Activated naive CD8-positive, alpha-beta T cell treated with anti-CD3 and anti-CD28 coated beads, Interleukin-2, amount 10 ng/mL, durations not matched to agents 7 days and 5 days (primary cell): Measurements from ENCODE around the gene HAPLN1. TPM values are rescaled to one million over a fixed set of nuclear protein-coding genes. Genes with fewer than 3 reads are reported as not detected.

Experiments
- ATAC-seq: fragments of 150-1000 bp; cut with Tn5 transposase; one replicate; pipeline ENCODE4 v1.10.0; 2021; ENCODE audit warnings: low read depth, moderate library complexity
- POLR2A ChIA-PET: fragments of 350-600 bp; sonication (Branson Sonifier 250); formaldehyde crosslinking; loops from one replicate; lab custom pipeline; 2021; ENCODE audit warnings: antibody characterized with exemption; lab: Charles Lee
- DNase-seq: peaks from one replicate; pipeline ENCODE4 v3.0.0; 2021
- H3K27ac Mint-ChIP-seq: one replicate; pipeline ENCODE4 v1.8.0; 2022; ENCODE audit warnings: mild to moderate bottlenecking, mixed read lengths
- H3K27me3 Mint-ChIP-seq: one replicate; pipeline ENCODE4 v1.8.0; 2022; ENCODE audit warnings: mild to moderate bottlenecking, moderate library complexity, mixed read lengths
- H3K36me3 Mint-ChIP-seq: one replicate; pipeline ENCODE4 v1.8.0; 2021; ENCODE audit warnings: mild to moderate bottlenecking, mixed read lengths
- H3K4me1 Mint-ChIP-seq: one replicate; pipeline ENCODE4 v1.8.0; 2021; ENCODE audit warnings: mixed read lengths
- H3K4me3 Mint-ChIP-seq: one replicate; pipeline ENCODE4 v1.8.0; 2022; ENCODE audit warnings: mild to moderate bottlenecking, moderate library complexity, mixed read lengths
- H3K9me3 Mint-ChIP-seq: one replicate; pipeline ENCODE4 v1.8.0; 2021; ENCODE audit warnings: mixed read lengths
- total RNA-seq, 2 experiments: library from RNA; stranded (reverse); gene quantifications; one replicate each; pipeline ENCODE4 v1.2.3, GENCODE V29; 2021

The HAPLN1 gene
- total RNA-seq, 2 experiments from 2014 or later, result not detected

DNA sequence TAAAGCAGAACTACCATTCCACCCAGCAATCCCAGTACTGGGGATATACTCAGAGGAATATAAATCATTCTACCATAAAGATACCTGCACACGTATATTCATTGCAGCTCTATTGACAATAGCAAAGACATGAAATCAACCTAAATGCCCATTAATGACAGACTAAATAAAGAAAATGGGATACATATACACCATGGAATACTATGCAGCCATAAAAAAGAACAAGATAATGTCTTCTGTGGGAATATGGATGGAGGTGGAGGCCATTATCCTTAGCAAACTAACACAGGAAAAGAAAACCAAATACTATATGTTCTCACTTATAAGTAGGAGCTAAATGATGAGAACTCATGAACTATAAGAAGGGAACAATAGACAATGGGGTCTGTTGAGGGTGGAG, 12.5 kb downstream of the HAPLN1 start:
- DNase-seq (no peak), ATAC-seq (no peak)
- Mint-ChIP-seq H3K36me3 (no peaks in the 10 kb centered on the region), H3K27me3 (peaks cover 2% of the 10 kb centered on the region), H3K4me3 (no peak overlapping the region), H3K9me3 (no peaks in the 10 kb centered on the region), H3K27ac (no peak overlapping the region), H3K4me1 (no peaks in the 10 kb centered on the region)
- POLR2A ChIA-PET, result no interaction called here

DNA sequence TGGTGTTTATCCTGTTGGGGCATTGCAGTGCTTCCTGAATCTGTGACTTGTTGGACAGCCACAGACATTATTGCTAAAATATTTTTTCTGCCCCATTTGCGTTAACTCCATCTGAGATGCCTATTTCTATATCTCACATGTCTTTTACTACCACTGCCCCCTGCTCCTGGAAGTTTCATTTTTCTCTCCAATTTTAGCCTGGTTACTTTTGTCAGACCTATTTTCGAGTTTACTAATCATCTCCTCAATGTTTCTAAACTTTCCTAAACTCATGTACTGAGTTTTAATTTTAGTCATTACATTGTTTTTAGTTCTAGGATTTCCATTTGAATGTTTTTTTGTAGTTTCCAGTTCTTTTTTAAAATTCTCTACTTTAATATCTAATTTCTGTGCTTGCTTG, 17.6 kb downstream of the HAPLN1 start:
- POLR2A ChIA-PET, result no interaction called here
- DNase-seq (no peak), ATAC-seq (no peak)
- H3K4me3 Mint-ChIP-seq, result no peak overlapping the region
- H3K9me3 Mint-ChIP-seq, result no peaks in the 10 kb centered on the region
- no peaks in the 10 kb centered on the region for H3K36me3 Mint-ChIP-seq
- no peaks in the 10 kb centered on the region for H3K4me1 Mint-ChIP-seq
- no peak overlapping the region for H3K27ac Mint-ChIP-seq
- peaks cover 2% of the 10 kb centered on the region for H3K27me3 Mint-ChIP-seq

DNA sequence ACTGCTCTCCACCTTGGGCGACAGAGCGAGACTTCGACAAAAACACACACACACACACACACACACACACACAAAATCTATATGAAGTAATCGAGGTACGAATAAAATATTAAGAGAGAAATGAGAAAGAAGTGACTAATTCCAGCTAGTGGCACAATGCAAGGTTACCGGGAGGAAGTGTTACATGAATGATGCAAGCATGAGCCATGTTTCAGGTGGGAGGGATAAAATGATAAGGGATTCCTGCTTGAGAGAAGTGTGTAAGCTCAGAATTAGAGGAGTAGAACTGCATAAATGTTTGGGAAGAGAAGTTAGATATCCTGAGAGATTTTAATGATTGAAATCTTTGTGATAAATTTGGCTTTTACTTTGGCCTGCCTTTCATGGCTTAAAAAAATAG, 18.8 kb downstream of the HAPLN1 start:
- no peak for ATAC-seq
- POLR2A ChIA-PET, result no interaction called here
- H3K27ac Mint-ChIP-seq, result no peak overlapping the region
- no peak for DNase-seq
- H3K9me3 Mint-ChIP-seq, result no peaks in the 10 kb centered on the region
- no peaks in the 10 kb centered on the region for H3K36me3 Mint-ChIP-seq
- H3K4me1 Mint-ChIP-seq, result no peaks in the 10 kb centered on the region
- H3K27me3 Mint-ChIP-seq, result peaks cover 2% of the 10 kb centered on the region
- no peak overlapping the region for H3K4me3 Mint-ChIP-seq

DNA sequence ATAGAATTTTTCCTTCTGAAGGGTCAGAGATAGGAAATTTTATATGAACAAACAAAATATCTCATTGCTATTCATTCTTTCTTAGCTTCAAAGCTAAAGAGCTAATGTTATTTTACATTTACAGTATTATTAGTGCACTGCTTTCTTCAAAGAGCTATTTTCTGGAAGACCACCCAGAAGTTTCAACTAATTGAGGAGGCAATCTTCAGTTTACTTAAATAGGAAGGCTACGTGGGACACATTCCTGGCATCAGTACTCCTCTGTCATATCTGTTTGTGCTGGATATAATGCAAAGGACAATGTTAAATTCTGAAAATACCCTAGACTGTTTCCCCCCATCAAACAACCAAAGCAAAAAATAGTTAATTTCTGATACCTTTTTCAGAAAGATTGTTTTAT, 30.8 kb downstream of the HAPLN1 start:
- no peak overlapping the region for H3K27ac Mint-ChIP-seq
- H3K4me3 Mint-ChIP-seq, result no peak overlapping the region
- ATAC-seq (no peak), DNase-seq (no peak)
- POLR2A ChIA-PET, result no interaction called here
- H3K36me3 Mint-ChIP-seq, result no peaks in the 10 kb centered on the region
- no peaks in the 10 kb centered on the region for H3K9me3 Mint-ChIP-seq
- H3K27me3 Mint-ChIP-seq, result peaks cover 5% of the 10 kb centered on the region
- no peaks in the 10 kb centered on the region for H3K4me1 Mint-ChIP-seq

DNA sequence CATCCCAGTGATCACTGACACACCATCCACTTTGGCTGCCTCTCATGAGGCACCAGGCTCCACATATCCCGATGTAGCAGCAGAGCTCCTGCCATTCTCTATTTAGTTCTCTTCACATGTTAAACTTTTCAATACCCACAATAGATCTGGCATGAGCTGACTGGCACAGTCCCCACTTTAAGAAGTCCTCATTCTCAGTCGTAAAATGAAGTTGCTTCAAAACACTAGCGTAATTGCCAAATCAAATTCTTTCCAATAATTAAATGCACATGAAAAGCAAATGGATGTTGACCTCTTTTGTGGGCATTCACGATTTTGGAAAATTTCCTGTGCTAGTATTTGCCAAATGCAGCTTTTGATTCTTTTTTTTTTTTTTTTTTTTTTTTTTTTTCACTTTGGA, 32.4 kb downstream of the HAPLN1 start:
- Mint-ChIP-seq H3K27ac (no peak overlapping the region), H3K9me3 (no peaks in the 10 kb centered on the region), H3K4me1 (no peaks in the 10 kb centered on the region), H3K27me3 (peaks cover 7% of the 10 kb centered on the region), H3K36me3 (no peaks in the 10 kb centered on the region), H3K4me3 (no peak overlapping the region)
- POLR2A ChIA-PET, result no interaction called here
- ATAC-seq (no peak), DNase-seq (no peak)

DNA sequence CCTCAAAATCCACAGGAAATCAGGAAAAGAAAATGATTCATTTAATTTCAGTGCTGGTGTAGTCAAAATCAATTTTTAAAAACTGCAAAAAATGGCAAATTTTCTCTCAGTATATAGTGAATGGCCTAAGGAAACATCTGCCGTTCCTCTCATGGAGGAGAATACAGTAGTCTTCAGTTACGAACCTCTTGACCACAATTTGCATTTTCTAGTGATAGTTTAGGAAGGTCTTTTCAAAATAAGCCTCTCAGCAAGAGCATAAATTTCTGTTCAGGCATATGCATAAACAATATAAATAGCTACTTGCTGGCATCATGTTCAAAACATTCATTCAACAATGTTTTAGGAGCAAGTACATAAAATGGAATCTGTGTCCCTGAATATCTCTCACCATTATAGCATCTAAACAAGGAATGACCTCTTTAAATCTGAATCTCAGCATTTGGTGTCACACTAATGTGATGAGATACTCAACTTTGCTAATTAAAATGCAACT, 33.5 kb downstream of the HAPLN1 start:
- ATAC-seq, result no peak
- no peaks in the 10 kb centered on the region for H3K36me3 Mint-ChIP-seq
- POLR2A ChIA-PET, result no interaction called here

DNA sequence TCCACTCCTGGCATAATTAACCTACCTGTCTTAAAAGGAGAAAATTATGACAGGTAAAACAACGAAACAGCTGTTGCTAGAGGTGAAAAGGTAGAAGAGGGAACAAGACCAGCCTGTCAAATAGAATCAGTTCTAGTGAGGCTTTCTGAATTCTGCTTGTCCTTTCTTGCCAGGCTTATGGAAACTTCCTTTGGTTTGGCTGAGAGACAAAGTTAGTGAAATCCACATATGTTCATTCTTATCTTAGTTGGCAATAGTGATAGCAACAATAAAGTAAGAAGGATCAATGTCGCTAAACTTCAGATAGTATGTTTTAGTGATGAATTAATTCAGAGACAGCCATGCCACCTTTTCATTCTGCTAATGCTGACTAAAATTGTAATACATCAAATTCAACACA, 34.4 kb downstream of the HAPLN1 start:
- H3K36me3 Mint-ChIP-seq, result no peaks in the 10 kb centered on the region
- no peak overlapping the region for H3K27ac Mint-ChIP-seq
- ATAC-seq (no peak), DNase-seq (no peak)
- H3K27me3 Mint-ChIP-seq, result peaks cover 7% of the 10 kb centered on the region
- POLR2A ChIA-PET, result no interaction called here
- no peaks in the 10 kb centered on the region for H3K4me1 Mint-ChIP-seq
- H3K4me3 Mint-ChIP-seq, result no peak overlapping the region
- H3K9me3 Mint-ChIP-seq, result no peaks in the 10 kb centered on the region

More for the DNA sequence above, 33.5 kb downstream of the HAPLN1 start:
- H3K9me3 Mint-ChIP-seq, result no peaks in the 10 kb centered on the region
- DNase-seq, result no peak
- H3K27me3 Mint-ChIP-seq, result peaks cover 7% of the 10 kb centered on the region
- no peak overlapping the region for H3K27ac Mint-ChIP-seq
- no peaks in the 10 kb centered on the region for H3K4me1 Mint-ChIP-seq
- H3K4me3 Mint-ChIP-seq, result no peak overlapping the region

DNA sequence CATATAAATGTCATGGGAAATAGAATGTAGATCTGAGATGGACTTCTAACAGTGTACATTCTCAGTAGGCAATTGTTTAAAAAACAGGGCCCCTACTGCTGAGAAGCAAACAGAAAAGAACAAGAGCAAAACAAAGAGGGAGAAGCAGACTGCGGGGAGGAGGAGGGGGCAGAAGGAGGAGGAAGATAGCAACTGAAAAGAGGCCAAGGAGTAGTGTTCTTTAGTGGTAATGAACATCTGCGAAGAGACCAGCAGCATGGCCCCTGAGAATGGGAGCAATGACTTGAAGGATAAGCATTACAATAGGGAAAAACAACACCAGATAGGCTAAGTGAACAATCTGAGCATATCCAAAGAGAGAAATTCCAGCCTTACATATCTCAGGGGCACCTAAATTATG, 36.8 kb downstream of the HAPLN1 start:
- no peak for DNase-seq
- Mint-ChIP-seq H3K27me3 (peaks cover 7% of the 10 kb centered on the region), H3K27ac (no peak overlapping the region), H3K4me1 (no peaks in the 10 kb centered on the region), H3K9me3 (no peaks in the 10 kb centered on the region), H3K4me3 (no peak overlapping the region), H3K36me3 (no peaks in the 10 kb centered on the region)
- no peak for ATAC-seq
- POLR2A ChIA-PET, result no interaction called here

DNA sequence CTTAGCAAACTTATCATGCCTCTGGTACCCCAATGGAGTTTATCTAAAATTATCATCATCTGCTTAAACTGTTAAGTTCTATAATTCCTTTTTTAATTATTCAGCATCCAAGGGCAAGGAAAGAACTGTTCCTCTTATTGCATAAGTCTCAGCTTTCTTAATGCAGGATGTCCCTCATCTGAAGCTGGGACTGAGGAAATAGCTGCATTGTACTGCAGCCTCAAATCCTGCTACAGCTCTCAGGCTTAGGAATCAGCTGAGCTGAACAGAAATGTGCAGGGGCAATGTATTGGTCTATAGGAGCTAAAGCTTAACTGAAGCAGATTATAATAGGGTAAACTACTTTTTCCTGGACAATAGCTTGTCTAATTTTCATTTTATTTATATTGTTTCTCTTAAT, 48.0 kb downstream of the HAPLN1 start:
- no peaks in the 10 kb centered on the region for H3K27me3 Mint-ChIP-seq
- H3K27ac Mint-ChIP-seq, result no peak overlapping the region
- H3K4me1 Mint-ChIP-seq, result no peaks in the 10 kb centered on the region
- ATAC-seq (no peak), DNase-seq (no peak)
- POLR2A ChIA-PET, result no interaction called here
- H3K4me3 Mint-ChIP-seq, result no peak overlapping the region
- no peaks in the 10 kb centered on the region for H3K36me3 Mint-ChIP-seq
- peaks cover 1% of the 10 kb centered on the region for H3K9me3 Mint-ChIP-seq

DNA sequence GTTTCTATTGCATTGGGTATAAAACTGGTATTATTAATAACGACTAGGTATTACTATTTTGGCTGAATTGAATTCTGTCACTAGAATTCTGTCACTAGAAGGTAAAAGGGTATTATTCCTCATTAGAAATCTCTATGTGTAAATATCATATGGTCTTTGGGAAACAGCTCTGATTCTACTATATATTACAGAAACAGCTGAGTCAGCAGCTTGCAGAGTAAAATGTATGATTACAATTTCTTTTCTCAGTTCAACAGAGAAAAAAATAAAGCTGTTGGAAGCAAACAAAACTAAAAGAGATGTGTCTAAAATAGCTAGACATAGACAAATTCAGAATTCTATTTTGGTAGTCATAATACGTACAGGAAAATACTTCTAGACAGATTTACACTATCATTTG, 48.5 kb downstream of the HAPLN1 start:
- Mint-ChIP-seq H3K9me3 (peaks cover 1% of the 10 kb centered on the region), H3K27me3 (peaks cover 1% of the 10 kb centered on the region), H3K36me3 (no peaks in the 10 kb centered on the region), H3K4me1 (no peaks in the 10 kb centered on the region), H3K4me3 (no peak overlapping the region), H3K27ac (no peak overlapping the region)
- DNase-seq (no peak), ATAC-seq (no peak)
- POLR2A ChIA-PET, result no interaction called here

DNA sequence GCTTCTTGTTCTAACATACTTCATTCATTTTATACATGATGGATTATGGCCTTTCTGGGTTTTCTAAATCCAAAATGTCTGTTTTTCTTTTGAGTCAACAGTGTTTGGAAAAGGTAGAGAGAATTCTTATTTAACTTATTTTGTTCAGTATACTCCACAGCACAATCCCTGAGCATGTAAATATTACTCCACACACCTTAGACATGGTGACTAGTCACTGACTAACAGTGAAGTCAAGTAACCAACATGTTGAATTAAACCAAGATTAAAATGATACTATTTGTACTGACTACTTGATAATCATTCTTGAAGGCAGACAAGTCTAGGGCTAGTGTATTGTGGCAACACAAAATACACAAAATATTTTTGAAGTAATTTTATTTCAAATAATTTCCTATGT, 55.0 kb downstream of the HAPLN1 start:
- POLR2A ChIA-PET, result no interaction called here
- Mint-ChIP-seq H3K9me3 (peaks cover 1% of the 10 kb centered on the region), H3K27me3 (peaks cover 6% of the 10 kb centered on the region), H3K4me1 (no peaks in the 10 kb centered on the region), H3K36me3 (no peaks in the 10 kb centered on the region), H3K4me3 (no peak overlapping the region), H3K27ac (no peak overlapping the region)
- ATAC-seq (no peak), DNase-seq (no peak)

DNA sequence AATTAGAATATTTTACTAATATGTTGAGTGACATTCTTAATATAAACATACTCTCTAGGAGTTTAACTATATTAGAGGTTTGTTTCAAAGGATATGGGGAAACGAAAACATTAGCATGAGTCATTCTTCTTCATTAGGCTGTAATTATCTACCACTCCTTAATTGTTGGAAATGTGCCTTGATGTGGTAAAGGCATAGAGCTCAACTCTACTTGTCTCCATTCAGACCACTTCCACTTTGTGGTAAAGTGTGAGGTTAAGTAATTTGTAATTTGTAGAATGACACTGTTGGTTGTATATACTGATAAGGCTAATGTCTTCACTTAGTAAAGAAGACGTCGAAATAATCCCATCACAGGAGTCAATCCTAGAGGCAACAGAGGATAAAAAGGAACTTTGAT, 58.1 kb downstream of the HAPLN1 start:
- ATAC-seq (no peak), DNase-seq (no peak)
- Mint-ChIP-seq H3K4me3 (no peak overlapping the region), H3K36me3 (no peaks in the 10 kb centered on the region), H3K27ac (no peak overlapping the region), H3K9me3 (no peaks in the 10 kb centered on the region), H3K27me3 (peaks cover 6% of the 10 kb centered on the region), H3K4me1 (no peaks in the 10 kb centered on the region)
- POLR2A ChIA-PET, result no interaction called here

DNA sequence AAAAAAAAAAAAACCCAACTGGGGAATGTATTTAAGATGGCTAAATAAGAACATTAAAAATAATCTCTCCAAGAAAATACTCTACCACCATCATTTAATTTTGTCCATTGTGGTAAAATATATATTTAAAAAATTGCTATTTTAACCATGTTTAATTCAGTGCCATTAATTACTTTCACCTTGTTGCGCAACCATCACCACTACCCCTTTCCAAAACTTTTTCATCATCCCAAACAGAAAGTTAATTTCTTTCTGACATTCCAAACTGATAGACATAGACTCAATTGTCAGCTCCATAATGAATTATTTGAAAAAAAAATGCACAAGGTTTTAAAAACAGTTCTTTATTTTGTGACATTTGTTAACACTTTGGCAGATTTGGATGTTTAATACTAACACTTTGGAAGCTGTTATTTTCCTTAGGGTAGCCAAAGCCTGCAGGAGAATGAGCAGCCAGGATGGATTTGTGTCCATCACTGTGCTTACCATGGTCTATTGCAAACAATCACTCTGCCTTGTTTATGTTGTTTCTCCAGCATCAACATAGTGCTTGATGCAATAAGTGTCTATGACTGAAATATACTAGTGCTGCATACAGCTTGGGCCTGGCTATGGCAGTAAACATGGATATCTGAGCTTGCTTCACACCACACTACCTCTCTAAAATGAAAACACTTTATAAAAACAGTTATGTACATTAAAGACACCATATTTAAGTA, 62.7 kb downstream of the HAPLN1 start:
- H3K27me3 Mint-ChIP-seq, result no peaks in the 10 kb centered on the region
- H3K9me3 Mint-ChIP-seq, result no peaks in the 10 kb centered on the region
- H3K4me3 Mint-ChIP-seq, result no peak overlapping the region
- no peak overlapping the region for H3K27ac Mint-ChIP-seq
- H3K36me3 Mint-ChIP-seq, result no peaks in the 10 kb centered on the region
- DNase-seq (no peak), ATAC-seq (no peak)
- POLR2A ChIA-PET, result no interaction called here
- H3K4me1 Mint-ChIP-seq, result no peaks in the 10 kb centered on the region

DNA sequence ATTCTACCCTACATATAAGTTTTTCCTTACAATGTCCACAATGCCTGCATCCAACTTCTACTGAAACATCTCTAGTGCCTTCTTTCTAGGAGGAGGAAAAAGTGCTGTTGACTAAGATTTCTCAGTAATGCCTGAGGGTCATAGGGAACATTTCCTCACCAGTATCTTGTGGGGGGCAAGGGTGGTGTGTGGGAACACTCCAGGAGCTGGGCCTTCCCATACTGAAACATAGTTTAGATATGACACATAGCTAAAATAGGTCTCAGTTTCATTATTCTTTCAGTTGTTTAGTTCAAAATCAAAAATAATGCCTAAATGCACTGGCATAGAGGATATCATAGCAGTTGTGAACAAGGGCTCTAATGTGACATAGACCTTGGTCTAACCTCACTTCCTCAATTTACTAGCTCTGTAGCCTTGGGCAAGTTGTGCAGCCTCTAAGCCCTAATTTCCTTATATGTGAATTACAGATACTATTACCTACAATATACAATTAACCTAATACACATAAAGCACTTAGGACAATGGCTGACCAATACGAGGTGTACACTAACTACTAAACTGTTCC, 66.1 kb downstream of the HAPLN1 start:
- no peaks in the 10 kb centered on the region for H3K9me3 Mint-ChIP-seq
- DNase-seq (no peak), ATAC-seq (no peak)
- H3K4me3 Mint-ChIP-seq, result no peak overlapping the region
- POLR2A ChIA-PET, result no interaction called here
- no peaks in the 10 kb centered on the region for H3K36me3 Mint-ChIP-seq
- no peaks in the 10 kb centered on the region for H3K4me1 Mint-ChIP-seq
- H3K27me3 Mint-ChIP-seq, result no peaks in the 10 kb centered on the region
- H3K27ac Mint-ChIP-seq, result no peak overlapping the region
